GM12872 (cell line): ENCODE results near the gene DNM3.
A peak's percentile ranks its signal among the peaks of the same experiment; 100 is the strongest.

Experiments
- CTCF ChIP-seq: IDR thresholded peaks from 3 replicates; pipeline ENCODE4 v1.5.1; 2011; ENCODE audit warnings: low read depth, mild to moderate bottlenecking, low read length, moderate library complexity; ENCODE audit not compliant: insufficient read depth

Gene DNM3

GRCh38 chr1:172400722-172401105 is 559.4 kb downstream of the DNM3 start:
- no peak for TF ChIP-seq CTCF

GRCh38 chr1:172401477-172401876 is 560.2 kb downstream of the DNM3 start:
- TF ChIP-seq CTCF: no peak

- peak; percentile 33; the same call in 2 of the 3 replicates for TF ChIP-seq CTCF
Measured at GRCh38 chr1:172401892-172402291, 560.6 kb downstream of the DNM3 start.

- no peak for TF ChIP-seq CTCF
Measured at GRCh38 chr1:172402878-172403569, 561.7 kb downstream of the DNM3 start.

- TF ChIP-seq CTCF: no peak
Measured at GRCh38 chr1:172404121-172404520, 562.8 kb downstream of the DNM3 start.

- TF ChIP-seq CTCF: no peak
Measured at GRCh38 chr1:172405912-172406311, 564.6 kb downstream of the DNM3 start.

GRCh38 chr1:172406968-172407367 is 565.7 kb downstream of the DNM3 start:
- no peak for TF ChIP-seq CTCF
